HG03039 (cell line): ENCODE data around the gene GALNT14.

Experiments
- ATAC-seq: cut with Tn5 transposase; IDR thresholded peaks from one replicate; pipeline ENCODE4 v1.9.1; 2021; ENCODE audit warnings: mild to moderate bottlenecking, moderate library complexity; ENCODE audit not compliant: unreplicated experiment

GALNT14 gene

DNA sequence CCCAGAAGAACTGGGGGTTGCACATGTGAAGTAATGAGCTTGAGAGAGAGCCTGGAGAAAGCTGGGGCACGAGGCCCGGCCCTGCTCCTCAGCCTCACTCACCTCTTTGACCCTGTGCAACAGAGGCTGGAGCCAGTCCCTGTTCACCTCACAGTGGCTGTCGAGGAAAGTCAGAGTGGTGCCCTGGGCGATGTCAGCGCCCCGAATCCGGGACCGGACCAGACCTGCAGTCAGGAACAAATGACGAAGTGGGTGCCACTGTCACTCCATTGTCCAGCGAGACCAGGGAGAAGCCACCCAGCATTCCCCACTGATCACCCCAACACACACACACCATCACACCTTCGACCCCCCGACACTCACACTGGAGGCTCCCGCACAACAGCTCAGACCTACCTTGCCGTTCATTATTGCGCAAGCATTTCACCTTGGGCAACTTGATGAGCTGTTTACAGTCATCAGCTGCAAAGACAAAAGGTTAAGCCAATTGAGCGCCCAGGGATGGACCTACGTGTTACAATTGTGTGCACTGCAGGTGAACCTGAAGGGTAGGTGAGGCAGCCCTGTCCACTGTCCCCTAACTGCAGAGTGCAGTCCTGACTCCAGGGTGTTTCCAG is 182.6 kb downstream of the GALNT14 start:
- ATAC-seq, result no peak

- no peak for ATAC-seq
Observed at GRCh38 chr2:30950339-30950738, 187.9 kb downstream of the GALNT14 start.

DNA sequence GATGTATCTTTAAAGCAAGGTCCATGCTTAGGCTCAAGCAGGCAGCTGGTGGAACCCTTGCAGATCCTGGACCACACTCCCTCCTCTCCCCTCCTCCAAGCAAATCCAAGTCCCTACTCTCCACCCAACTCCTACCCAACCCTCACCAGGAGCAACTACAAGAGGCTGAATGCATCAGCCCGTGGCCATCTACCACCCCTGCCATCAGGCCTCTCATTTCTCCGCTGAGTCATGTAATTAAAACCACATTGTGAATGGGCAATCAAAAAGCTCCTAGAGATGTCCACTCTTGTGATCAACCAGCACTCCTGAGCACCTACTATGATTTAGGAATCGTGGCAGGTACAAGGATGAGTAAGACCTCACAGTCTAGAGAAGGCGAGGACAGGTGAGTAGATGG is 188.8 kb downstream of the GALNT14 start:
- no peak for ATAC-seq

DNA sequence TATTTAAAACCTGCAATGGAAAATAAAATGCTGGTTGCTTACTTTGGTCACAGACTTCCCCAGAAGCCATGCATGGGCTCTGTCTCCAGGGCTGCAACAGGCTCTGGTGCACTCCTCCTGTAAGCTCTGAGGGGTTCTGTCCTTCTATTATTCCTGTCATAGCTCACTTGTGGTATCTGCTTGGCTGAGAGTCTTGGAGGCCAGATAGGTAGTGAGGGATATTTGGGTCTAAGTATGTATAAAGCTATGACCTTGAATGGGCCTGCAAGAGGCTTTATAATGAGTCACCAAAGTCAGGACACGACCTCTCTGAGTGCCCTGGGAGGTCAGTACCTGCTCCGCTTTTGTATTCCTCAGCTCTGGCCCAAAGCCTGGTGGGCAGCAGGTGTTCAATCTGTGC is 189.4 kb downstream of the GALNT14 start:
- ATAC-seq, result no peak

DNA sequence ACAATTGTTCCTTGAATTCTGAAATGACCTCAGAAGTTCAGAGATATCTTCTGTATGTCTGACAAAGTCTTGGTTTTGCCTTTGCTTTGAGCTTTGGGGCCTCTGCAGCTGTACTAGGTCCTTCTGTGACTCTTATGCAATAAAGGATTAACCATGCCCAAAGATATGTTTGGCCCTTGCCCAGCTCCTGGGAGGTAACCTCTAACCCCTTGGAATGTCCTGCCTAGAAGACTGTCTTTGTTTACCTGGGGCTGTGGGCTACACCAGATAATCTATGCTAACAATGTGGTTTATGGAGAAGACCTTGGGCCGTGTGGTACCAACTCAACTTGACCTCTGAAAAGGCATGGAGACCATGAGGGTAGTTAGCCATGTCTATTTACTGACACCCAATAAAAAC is 190.1 kb downstream of the GALNT14 start:
- ATAC-seq, result no peak

- no peak for ATAC-seq
Observed at GRCh38 chr2:30947686-30948085, 190.6 kb downstream of the GALNT14 start.

- ATAC-seq, result no peak
Observed at GRCh38 chr2:30942419-30942818, 195.8 kb downstream of the GALNT14 start.

DNA sequence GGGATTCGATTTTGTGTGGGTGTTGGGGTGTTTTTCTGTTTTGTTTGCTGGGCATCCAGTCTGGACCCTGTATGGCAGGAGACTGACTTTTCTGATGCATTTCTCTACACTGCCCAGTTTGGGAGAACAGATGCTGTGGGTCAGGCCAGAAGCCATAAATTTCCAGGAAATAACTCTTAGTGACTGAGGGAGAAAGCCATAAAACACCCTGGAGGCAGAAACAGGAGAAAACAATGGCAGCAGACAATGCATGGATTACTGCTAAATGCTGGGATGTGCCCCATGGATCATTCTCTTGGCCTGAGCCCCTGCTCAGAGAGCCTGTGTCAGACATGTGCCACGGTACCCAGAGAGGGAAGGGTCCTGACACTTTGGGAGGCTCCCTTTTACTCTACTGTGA is 197.4 kb downstream of the GALNT14 start:
- ATAC-seq, result no peak

DNA sequence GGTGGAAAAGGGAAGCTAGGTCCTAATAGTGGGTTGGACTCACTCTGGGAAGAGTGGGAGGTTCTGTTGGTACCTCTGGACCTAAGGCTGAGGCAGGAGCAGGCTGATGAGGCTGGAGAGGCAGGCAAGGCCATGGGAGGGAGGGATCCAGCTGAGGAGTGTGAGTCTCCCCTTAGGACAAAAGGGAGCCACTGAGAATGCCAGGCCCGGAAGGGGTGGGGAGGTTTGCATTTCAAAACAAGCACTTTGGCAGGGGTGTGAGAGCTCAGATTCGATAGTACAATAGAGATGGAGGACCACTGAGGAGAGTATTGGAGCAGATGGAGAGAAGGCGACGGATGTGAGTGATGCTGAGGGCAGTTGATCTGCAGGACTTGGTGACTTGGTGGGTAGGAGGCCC is 198.9 kb downstream of the GALNT14 start:
- ATAC-seq, result no peak

DNA sequence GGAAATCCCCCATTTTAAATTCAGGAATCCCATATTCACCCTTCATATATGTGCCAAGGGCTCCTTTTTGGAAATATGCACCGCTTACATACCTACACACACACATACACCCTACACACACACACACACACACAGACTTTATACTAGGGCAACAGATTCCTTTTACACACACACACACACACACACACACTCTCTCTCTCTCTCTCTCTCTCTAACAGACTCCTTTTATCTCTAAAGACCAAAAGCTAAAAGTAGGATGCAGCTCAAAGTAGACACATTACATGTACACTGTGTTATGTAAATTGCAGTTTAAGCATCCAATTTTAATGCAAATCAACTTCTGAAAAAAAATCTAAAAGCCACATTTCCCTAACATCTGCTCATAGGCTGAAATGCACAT is 200.0 kb downstream of the GALNT14 start:
- ATAC-seq, result no peak

DNA sequence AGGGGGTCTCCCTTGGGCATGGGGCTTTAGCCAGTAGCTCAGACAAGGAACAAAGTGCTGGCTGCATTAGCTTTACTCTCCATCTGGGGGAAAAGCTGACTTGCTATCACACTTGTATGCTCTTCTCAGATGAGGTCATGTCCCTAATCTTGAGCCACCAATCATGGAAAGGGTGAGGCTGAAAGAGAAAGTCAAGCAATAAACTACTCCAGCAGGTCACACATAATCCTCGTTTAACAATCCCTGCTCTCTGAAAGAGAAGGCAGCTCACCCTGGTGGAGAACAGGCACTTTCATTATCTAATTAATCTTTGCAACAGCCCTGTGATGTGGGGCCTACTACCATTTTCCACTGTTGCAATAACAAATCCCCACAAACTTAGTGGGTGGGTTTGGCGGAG is 201.3 kb downstream of the GALNT14 start:
- ATAC-seq, result no peak

GRCh38 chr2:30935795-30936194 is 202.4 kb downstream of the GALNT14 start:
- no peak for ATAC-seq

GRCh38 chr2:30934066-30934465 is 204.2 kb downstream of the GALNT14 start:
- no peak for ATAC-seq

DNA sequence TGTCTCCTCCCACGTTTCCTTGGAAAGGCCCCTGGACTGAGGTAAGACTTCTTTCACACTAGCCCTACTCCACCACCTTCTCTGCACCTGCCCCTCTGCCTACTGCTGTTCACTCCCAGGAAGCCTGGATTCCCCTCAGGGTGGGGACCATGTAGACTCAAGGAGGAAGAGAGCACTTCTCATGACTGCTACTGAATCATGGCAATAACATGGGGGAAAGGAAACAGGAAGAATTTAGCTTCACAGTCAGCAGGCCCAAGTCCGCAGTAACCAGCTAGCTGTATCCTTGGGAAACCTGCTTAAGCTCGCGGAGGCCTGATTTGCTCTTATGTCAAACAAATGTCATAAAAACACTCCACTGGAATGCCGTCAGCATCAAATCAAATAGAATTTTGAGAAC is 204.7 kb downstream of the GALNT14 start:
- ATAC-seq, result no peak

GRCh38 chr2:30932870-30933269 is 205.4 kb downstream of the GALNT14 start:
- no peak for ATAC-seq

GRCh38 chr2:30931841-30932407 is 206.3 kb downstream of the GALNT14 start:
- ATAC-seq, result no peak

GRCh38 chr2:30930716-30931115 is 207.5 kb downstream of the GALNT14 start:
- no peak for ATAC-seq

GRCh38 chr2:30927465-30928075 is 210.7 kb downstream of the GALNT14 start:
- no peak for ATAC-seq

DNA sequence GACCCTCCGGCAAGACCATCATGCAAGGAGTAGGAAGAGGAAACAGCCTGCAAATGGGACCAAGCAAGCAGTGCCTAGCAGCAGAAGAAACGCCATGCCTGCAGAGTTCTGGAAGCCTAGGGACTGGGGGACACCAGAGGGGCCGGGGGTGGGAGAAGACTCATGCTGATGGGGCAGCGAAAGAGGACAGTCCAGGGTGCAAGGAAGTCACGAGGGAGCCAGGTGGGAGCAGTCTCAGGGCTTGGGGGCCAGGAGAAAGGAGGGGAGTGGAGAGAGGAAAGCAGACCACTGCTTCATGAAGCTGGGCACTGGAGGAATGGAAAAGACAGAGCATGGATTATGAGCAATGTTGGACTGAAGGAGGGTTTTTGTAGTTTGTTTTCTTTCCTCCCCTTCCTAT is 211.6 kb downstream of the GALNT14 start:
- no peak for ATAC-seq

DNA sequence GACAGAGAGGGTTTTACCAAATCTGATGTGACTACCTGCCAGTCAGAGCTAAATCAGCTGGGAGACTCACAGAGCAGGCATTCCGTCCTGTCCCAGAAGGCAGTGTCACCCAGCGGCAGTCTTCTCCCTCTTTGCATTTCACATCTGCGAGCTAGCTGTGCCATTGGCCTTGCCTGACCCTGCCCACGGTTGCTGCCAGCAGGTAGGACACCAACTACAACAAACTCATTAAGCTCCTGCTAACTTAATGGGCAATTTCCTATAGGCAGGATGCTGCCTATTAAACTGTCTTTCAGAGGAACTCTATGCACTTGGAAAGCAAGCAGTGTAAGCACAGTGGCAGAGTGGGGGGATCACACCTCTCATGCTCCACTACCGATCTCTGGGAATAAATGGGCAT is 214.6 kb downstream of the GALNT14 start:
- no peak for ATAC-seq

- no peak for ATAC-seq
Observed at GRCh38 chr2:30920511-30920910, 217.7 kb downstream of the GALNT14 start.

DNA sequence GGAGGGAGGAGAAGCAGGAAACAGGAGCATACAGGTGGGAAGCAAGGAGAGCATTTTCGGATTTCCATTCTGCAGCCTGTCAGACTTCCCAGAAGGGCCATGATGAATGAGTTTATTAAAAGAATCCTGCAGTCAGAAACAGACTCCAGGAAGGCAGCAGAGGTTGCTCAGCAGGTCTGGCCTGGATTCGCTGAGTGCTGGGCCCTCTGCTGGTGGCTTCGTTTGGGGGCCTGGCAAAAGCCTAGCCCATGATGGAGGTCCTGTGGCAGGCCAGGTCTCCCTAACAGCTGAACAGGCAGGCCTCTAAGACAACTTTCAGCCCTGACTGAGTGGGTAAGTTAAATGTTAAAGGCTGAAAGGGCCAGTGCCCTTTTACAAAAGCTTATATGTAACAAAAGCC is 222.8 kb downstream of the GALNT14 start:
- no peak for ATAC-seq

DNA sequence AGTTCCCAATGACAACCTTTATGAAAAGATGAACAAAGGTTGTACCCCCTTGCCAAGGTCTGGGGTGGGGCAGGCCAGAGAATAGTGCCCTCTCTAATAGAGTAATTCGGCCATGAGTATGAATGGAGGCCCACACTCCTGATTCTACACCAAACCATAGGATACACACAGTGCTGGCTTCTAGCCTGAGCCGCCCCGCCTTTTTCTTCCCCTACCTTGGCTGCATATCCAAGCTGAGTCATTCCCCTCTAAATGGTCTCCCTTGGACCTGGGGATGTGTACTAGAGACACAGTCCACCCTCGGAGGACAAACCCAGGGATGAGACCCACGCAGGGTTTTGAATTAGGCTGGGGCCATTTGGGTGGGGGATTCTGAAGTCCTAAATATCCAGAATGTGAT is 223.8 kb downstream of the GALNT14 start:
- no peak for ATAC-seq
